PFSK-1 (cell line): ENCODE results near the gene FCRLA.

ENCODE experiments used
- FOXP2 ChIP-seq: optimal IDR thresholded peaks from 2 replicates; pipeline ENCODE3; 2011; ENCODE audit warnings: borderline replicate concordance, control low read depth, inconsistent platforms; ENCODE audit not compliant: insufficient read depth; ENCODE audit errors: extremely low read length, extremely low read depth
- POLR2AphosphoS5 ChIP-seq: IDR thresholded peaks from 2 replicates; pipeline ENCODE4 v1.6.1; 2012; ENCODE audit warnings: low read depth, mild to moderate bottlenecking, control low read depth, low read length, moderate library complexity
- REST ChIP-seq, 2 experiments: IDR thresholded peaks; 2 replicates each; pipeline versions ENCODE4 v1.6.1 to v1.8.0; 2011 to 2012; ENCODE audit warnings: low read depth in 2 of 2, low read length in 2 of 2, control low read depth in 1 of 2, inconsistent platforms in 1 of 2, mild to moderate bottlenecking in 1 of 2, moderate library complexity in 1 of 2; ENCODE audit not compliant: insufficient read depth in 1 of 2
- TAF1 ChIP-seq: IDR thresholded peaks from 2 replicates; pipeline ENCODE4 v1.6.1; 2012; ENCODE audit warnings: low read length, control low read depth, borderline replicate concordance; ENCODE audit not compliant: insufficient read depth

- TF ChIP-seq POLR2AphosphoS5 (no peak), REST (IDR thresholded peaks at IDR 0.05; ENCODE audit: insufficient read depth in 1 of 2, low read depth in 2 of 2, low read length in 2 of 2) (no peak), TAF1 (no peak), FOXP2 (no peak)
These were observed 56.6 kb downstream of the FCRLA start for GRCh38 chr1:161763522-161764098.
